AG04449 (cell line): Measurements from ENCODE around the gene CHMP4B.
"Not testable (repeated sequence)": the region's sequence is repeated elsewhere in the genome, so short reads cannot be mapped to it uniquely, and the experiment has no call there.

ENCODE experiments used
- CTCF ChIA-PET: fragments of 350-600 bp; formaldehyde crosslinking; extraction: SDS; loops from one replicate; lab custom pipeline; 2021; ENCODE audit warnings: antibody characterized with exemption; lab: Yijun Ruan, JAX
- POLR2A ChIA-PET: fragments of 400-600, 350-600 bp; formaldehyde crosslinking; extraction: SDS; loops from one replicate; lab custom pipeline; 2020; ENCODE audit warnings: antibody characterized with exemption, inconsistent platforms; lab: Yijun Ruan, JAX
- DNase-seq: peaks from one replicate; pipeline ENCODE4 v3.0.0-alpha.2; 2010; ENCODE audit warnings: low read depth, low spot score
- H3K4me3 ChIP-seq: 2 replicates; pipeline ENCODE4 v1.5.1; 2011; ENCODE audit warnings: low read depth, mild to moderate bottlenecking, control low read depth, low read length
- TF ChIP-seq, protein P1 (sequence below): IDR thresholded peaks from one replicate; pipeline ENCODE4 v1.5.1; 2011; ENCODE audit warnings: mild to moderate bottlenecking, moderate library complexity, low read length, control low read depth, inconsistent platforms; ENCODE audit not compliant: insufficient read depth; ENCODE audit errors: missing control alignments

CHMP4B gene

GRCh38 chr20:33791021-33791420 lies 20.1 kb upstream of the CHMP4B start:
- no peak overlapping the region for H3K4me3 ChIP-seq
- CTCF ChIA-PET, result interaction anchor here (1.0 to 4.5 kb wide), 5 partner anchors 12 to 277 kb away, joined by 3 to 47 read pairs (median 5); no protein-coding TSS in a partner anchor
- no peak for DNase-seq
- TF ChIP-seq, protein P1, sequence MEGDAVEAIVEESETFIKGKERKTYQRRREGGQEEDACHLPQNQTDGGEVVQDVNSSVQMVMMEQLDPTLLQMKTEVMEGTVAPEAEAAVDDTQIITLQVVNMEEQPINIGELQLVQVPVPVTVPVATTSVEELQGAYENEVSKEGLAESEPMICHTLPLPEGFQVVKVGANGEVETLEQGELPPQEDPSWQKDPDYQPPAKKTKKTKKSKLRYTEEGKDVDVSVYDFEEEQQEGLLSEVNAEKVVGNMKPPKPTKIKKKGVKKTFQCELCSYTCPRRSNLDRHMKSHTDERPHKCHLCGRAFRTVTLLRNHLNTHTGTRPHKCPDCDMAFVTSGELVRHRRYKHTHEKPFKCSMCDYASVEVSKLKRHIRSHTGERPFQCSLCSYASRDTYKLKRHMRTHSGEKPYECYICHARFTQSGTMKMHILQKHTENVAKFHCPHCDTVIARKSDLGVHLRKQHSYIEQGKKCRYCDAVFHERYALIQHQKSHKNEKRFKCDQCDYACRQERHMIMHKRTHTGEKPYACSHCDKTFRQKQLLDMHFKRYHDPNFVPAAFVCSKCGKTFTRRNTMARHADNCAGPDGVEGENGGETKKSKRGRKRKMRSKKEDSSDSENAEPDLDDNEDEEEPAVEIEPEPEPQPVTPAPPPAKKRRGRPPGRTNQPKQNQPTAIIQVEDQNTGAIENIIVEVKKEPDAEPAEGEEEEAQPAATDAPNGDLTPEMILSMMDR, result no peak
- POLR2A ChIA-PET, result interaction anchor here (1.8 kb wide), 1 partner anchor 20 kb away, joined by 4 read pairs; the partner anchor contains the start of gene CHMP4B

DNA sequence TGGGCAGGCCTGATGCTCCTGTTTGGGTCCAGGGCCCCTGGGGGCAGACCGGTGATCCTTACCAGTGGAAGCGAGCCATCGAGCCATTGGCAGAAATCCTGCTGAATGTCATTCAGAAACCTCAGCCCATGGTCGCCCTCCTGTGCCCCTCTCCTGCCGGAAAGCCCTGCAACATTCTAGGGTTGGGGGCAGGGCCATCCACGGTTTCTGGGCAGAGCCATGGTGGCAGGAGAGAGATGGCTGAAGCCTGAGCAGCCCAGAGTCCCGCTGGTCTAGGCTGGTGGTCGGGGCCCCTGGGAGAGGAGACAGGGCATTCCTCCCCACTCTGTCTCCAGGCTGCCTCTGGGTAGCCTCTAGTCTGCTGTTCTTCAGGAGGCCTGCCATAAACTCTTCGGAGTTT lies 19.6 kb upstream of the CHMP4B start:
- DNase-seq, result no peak
- TF ChIP-seq, protein P1, result no peak
- POLR2A ChIA-PET, result interaction anchor here (1.8 kb wide), 1 partner anchor 19 kb away, joined by 4 read pairs; the partner anchor contains the start of gene CHMP4B
- no peak overlapping the region for H3K4me3 ChIP-seq
- CTCF ChIA-PET, result interaction anchor here (0.7 to 4.5 kb wide), 14 partner anchors 11 to 277 kb away, joined by 3 to 47 read pairs (median 5); no protein-coding TSS in a partner anchor

GRCh38 chr20:33791959-33792597 lies 19.1 kb upstream of the CHMP4B start:
- ChIA-PET CTCF (interaction anchor here (0.7 to 4.5 kb wide), 19 partner anchors 9 to 282 kb away, joined by 3 to 47 read pairs (median 5); no protein-coding TSS in a partner anchor), POLR2A (interaction anchor here (1.8 kb wide), 1 partner anchor 19 kb away, joined by 4 read pairs; the partner anchor contains the start of gene CHMP4B)
- DNase-seq, result no peak
- no peak overlapping the region for H3K4me3 ChIP-seq
- TF ChIP-seq, protein P1, result peak; percentile 77

DNA sequence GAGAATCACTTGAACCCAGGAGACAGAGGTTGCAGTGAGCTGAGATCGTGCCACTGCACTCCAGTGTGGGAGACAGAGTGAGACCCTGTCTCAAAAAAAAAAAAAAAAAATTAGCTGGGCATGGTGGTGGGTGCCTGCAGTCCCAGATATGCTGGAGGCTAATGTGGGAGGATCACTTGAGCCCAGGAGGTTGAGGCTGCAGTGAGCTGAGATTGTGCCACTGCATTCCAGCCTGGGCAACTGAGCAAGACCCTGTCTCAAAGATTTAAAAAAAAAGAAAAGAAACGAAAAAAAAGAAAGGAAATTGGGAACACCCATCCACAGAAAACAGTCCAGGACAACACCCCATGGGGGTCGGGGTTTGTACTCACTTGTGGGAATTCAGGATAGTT lies 18.6 kb upstream of the CHMP4B start:
- ChIA-PET POLR2A (interaction anchor here (1.8 kb wide), 1 partner anchor 18 kb away, joined by 4 read pairs; the partner anchor contains the start of gene CHMP4B), CTCF (interaction anchor here (0.8 to 4.5 kb wide), 17 partner anchors 9 to 337 kb away, joined by 3 to 47 read pairs (median 5); no protein-coding TSS in a partner anchor)
- not testable (repeated sequence) for H3K4me3 ChIP-seq, DNase-seq

- no peak for DNase-seq
Observed at GRCh38 chr20:33793011-33793931, 17.9 kb upstream of the CHMP4B start.

More at GRCh38 chr20:33793011-33793931, 17.9 kb upstream of the CHMP4B start:
- POLR2A ChIA-PET, result interaction anchor here (0.8 kb wide), 1 partner anchor 319 kb away, joined by 3 read pairs; the partner anchor contains the start of gene EIF2S2
- CTCF ChIA-PET, result interaction anchor here (0.8 to 4.5 kb wide), 14 partner anchors 9 to 337 kb away, joined by 3 to 47 read pairs (median 4); no protein-coding TSS in a partner anchor
- no peak overlapping the region for H3K4me3 ChIP-seq
- TF ChIP-seq, protein P1, result no peak
